Activated CD8-positive, alpha-beta T cell treated with anti-CD3 and anti-CD28 coated beads, Interleukin-2, amount 10 ng/mL, durations not matched to agents 7 days and 5 days (primary cell): ENCODE data around the gene GNS. TPM values are rescaled to one million over a fixed set of nuclear protein-coding genes. Genes with fewer than 3 reads are reported as not detected.
"Not testable (repeated sequence)": the region's sequence is repeated elsewhere in the genome, so short reads cannot be mapped to it uniquely, and the experiment has no call there.

Experiments
- ATAC-seq: fragments of 150-1000 bp; cut with Tn5 transposase; one replicate; pipeline ENCODE4 v1.10.0; 2021; ENCODE audit warnings: moderate library complexity
- CTCF ChIA-PET: fragments of 350-600 bp; sonication (Branson Sonifier 250); formaldehyde crosslinking; loops from one replicate; lab custom pipeline; 2021; ENCODE audit warnings: antibody characterized with exemption; lab: Charles Lee
- POLR2A ChIA-PET: fragments of 350-600 bp; sonication (Branson Sonifier 250); formaldehyde crosslinking; loops from one replicate; lab custom pipeline; 2021; ENCODE audit warnings: antibody characterized with exemption; lab: Charles Lee
- DNase-seq: peaks from one replicate; pipeline ENCODE4 v3.0.0-alpha.2; 2020
- H3K27ac Mint-ChIP-seq: one replicate; pipeline ENCODE4 v1.8.0; 2021; ENCODE audit warnings: mild to moderate bottlenecking, mixed read lengths
- H3K27me3 Mint-ChIP-seq: one replicate; pipeline ENCODE4 v1.8.0; 2021; ENCODE audit warnings: low read depth, mixed read lengths
- H3K36me3 Mint-ChIP-seq: one replicate; pipeline ENCODE4 v1.8.0; 2021; ENCODE audit warnings: low read depth, mixed read lengths
- H3K4me1 Mint-ChIP-seq: one replicate; pipeline ENCODE4 v1.8.0; 2021; ENCODE audit warnings: low read depth, mixed read lengths
- H3K4me3 Mint-ChIP-seq: one replicate; pipeline ENCODE4 v1.8.0; 2021; ENCODE audit warnings: mild to moderate bottlenecking, mixed read lengths
- H3K9me3 Mint-ChIP-seq: one replicate; pipeline ENCODE4 v1.8.0; 2022; ENCODE audit warnings: mixed read lengths; ENCODE audit not compliant: insufficient read depth
- total RNA-seq, 2 experiments: library from RNA; stranded (reverse); gene quantifications; one replicate each; pipeline ENCODE4 v1.2.3, GENCODE V29; 2021

GNS gene
- total RNA-seq = 10 to 100 TPM; 22.1 to 23.2 TPM

GRCh38 chr12:64759035-64759894 is at the start of gene GNS:
Gene GNS (minus strand): TSS chr12:64759406. CDS start chr12:64759276, 130 bp downstream.
- CTCF ChIA-PET = interaction anchor here (0.6 to 1.7 kb wide), 5 partner anchors 37 to 210 kb away, joined by 3 to 8 read pairs (median 3); no protein-coding TSS in a partner anchor
- Mint-ChIP-seq H3K36me3 (peaks cover 12% of the 10 kb centered on the region), H3K4me1 (peaks cover 49% of the 10 kb centered on the region)

DNA sequence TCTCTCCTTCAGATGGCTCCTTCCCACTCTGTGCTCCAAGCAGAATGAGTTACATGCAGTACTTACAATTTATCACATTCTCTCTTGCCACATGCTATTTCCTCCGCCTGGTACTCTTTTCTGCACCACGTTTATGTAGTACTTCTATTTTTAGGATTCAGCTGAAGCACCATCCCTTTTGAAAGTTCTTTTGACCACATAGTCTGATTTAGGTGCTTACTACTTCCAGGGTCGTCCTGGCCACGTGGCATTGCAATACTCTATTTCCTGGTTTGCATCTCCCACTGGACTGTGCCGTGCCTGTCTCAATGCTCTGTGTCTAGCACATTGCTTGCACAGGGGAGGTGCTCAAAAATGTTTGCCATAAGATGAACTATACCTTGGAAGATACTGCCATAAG is 48.9 kb upstream of the GNS start:
- DNase-seq (no peak), ATAC-seq (no peak)
- ChIA-PET POLR2A (no interaction called here), CTCF (no interaction called here)
- Mint-ChIP-seq H3K36me3 (no peaks in the 10 kb centered on the region), H3K27me3 (peaks cover 37% of the 10 kb centered on the region), H3K4me3 (no peak overlapping the region), H3K27ac (no peak overlapping the region), H3K4me1 (peaks cover 5% of the 10 kb centered on the region), H3K9me3 (no peaks in the 10 kb centered on the region)

More at GRCh38 chr12:64759035-64759894, at the start of gene GNS:
- ATAC-seq (peak; percentile 93), DNase-seq (peak; percentile 93)
- Mint-ChIP-seq H3K9me3 (no peaks in the 10 kb centered on the region), H3K27me3 (no peaks in the 10 kb centered on the region), H3K27ac (peak within 1 kb of the TSS; percentile 86), H3K4me3 (peak within 1 kb of the TSS; percentile 90)
- POLR2A ChIA-PET = interaction anchor here (1.8 kb wide), 1 partner anchor 150 kb away, joined by 4 read pairs; no protein-coding TSS in a partner anchor

- CTCF ChIA-PET = interaction anchor here (0.6 kb wide), 1 partner anchor 17 kb away, joined by 3 read pairs; no protein-coding TSS in a partner anchor
Observed at GRCh38 chr12:64806593-64807460, 47.6 kb upstream of the GNS start.

DNA sequence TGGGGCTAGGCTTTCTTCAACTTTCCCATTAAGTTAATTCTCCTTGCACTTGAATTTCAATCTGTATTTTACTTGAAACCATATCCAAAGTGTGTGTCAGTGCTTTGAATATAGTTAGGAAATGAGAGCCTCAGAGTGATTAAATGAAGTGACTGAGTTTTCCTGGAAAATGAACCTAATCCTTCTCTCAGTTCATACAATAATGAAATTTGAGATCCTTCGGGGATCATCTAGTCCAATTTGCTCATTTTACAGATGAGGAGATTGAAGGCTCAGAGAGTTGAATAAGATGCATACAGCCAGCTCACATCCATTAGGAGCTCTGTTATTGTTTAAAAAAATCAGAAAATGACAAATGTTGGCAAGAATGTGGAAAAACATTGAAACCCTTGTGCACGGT is 47.0 kb upstream of the GNS start:
- Mint-ChIP-seq H3K27me3 (peaks cover 36% of the 10 kb centered on the region), H3K9me3 (no peaks in the 10 kb centered on the region), H3K36me3 (no peaks in the 10 kb centered on the region), H3K27ac (no peak overlapping the region), H3K4me1 (peaks cover 7% of the 10 kb centered on the region), H3K4me3 (no peak overlapping the region)
- POLR2A ChIA-PET = no interaction called here
- ATAC-seq (no peak), DNase-seq (no peak)
- CTCF ChIA-PET = no interaction called here

More at GRCh38 chr12:64806593-64807460, 47.6 kb upstream of the GNS start:
- ATAC-seq = no peak
- no peak overlapping the region for H3K27ac Mint-ChIP-seq
- no peak overlapping the region for H3K4me3 Mint-ChIP-seq
- peaks cover 7% of the 10 kb centered on the region for H3K4me1 Mint-ChIP-seq
- H3K9me3 Mint-ChIP-seq = no peaks in the 10 kb centered on the region
- H3K36me3 Mint-ChIP-seq = no peaks in the 10 kb centered on the region
- peaks cover 39% of the 10 kb centered on the region for H3K27me3 Mint-ChIP-seq
- no peak for DNase-seq
- POLR2A ChIA-PET = no interaction called here

DNA sequence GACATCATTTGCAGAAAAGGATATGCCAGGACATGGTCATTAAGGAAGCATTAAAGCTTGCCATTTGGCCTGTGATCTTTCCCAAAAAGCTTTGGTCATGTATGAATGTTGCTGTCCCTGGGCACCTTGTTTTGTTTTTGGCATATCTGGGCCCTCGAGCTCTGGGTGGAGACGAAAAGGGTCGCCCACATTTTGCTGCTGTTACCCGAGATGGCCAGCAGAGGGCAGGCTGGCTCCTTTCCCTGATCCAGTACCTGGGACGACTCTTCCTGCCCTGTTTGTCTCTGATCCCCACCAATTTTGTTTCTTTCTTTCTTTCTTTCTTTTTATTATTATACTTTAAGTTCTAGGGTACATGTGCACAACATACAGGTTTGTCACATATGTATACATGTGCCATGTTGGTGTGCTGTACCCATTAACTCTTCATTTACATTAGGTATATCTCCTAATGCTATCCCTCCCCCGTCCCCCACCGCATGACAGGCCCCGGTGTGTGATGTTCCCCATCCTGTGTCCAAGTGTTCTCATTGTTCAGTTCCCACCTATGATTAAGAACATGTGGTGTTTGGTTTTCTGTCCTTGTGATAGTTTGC is 43.1 kb upstream of the GNS start:
- H3K36me3 Mint-ChIP-seq, H3K27ac Mint-ChIP-seq, H3K4me3 Mint-ChIP-seq, POLR2A ChIA-PET, H3K9me3 Mint-ChIP-seq, H3K4me1 Mint-ChIP-seq: not testable (repeated sequence)
- H3K27me3 Mint-ChIP-seq = peaks cover 36% of the 10 kb centered on the region
- CTCF ChIA-PET = interaction anchor here (0.6 to 2.3 kb wide), 32 partner anchors 8 to 437 kb away, joined by 3 to 17 read pairs (median 4); no protein-coding TSS in a partner anchor
- peak; percentile 71 for ATAC-seq
- DNase-seq = peak; percentile 65

DNA sequence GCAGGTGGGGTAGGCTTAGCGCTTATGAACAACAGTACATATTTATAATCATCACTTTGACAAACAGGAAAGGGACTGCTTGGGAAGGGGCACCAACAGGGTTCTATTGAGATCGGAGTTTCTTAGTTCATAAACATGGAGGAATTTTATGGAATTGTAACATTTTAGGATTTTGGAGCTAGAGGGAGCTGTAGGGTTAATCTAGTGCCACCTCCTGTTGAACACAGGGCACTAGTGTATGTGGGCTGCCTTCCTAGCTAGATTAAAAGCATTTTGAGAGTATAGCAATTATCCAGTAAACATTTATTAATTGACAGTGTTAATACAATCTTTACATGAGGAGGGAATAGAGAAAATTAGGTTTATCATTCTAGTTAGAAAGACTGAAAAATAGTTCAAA is 42.2 kb upstream of the GNS start:
- no peak for DNase-seq
- ChIA-PET POLR2A (interaction anchor here (0.6 kb wide), 1 partner anchor 116 kb away, joined by 3 read pairs; no protein-coding TSS in a partner anchor), CTCF (interaction anchor here (0.8 to 2.3 kb wide), 24 partner anchors 9 to 438 kb away, joined by 3 to 17 read pairs (median 4); no protein-coding TSS in a partner anchor)
- Mint-ChIP-seq H3K9me3 (no peaks in the 10 kb centered on the region), H3K27me3 (peaks cover 32% of the 10 kb centered on the region), H3K4me3 (no peak overlapping the region), H3K27ac (no peak overlapping the region), H3K4me1 (peaks cover 2% of the 10 kb centered on the region), H3K36me3 (no peaks in the 10 kb centered on the region)
- ATAC-seq = no peak

DNA sequence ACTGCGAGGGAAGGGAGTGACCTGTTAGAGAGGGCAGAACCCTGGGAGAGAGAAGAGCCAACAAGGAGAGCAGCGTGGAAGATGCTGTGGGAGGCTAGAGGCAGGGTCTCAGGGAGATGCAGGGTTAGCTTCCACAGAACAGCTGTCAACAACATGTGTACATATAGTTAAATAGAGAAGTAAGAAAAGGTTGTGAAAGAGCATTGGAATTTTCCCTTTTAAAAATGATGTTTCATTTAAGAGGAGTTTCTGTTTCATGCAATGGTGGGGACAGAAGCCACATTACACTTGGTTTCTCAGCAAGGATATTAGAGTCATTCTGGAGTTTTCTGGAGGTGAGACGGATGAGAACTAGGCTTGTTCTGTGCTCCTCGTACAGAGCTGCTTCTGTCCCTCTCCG is 41.4 kb upstream of the GNS start:
- Mint-ChIP-seq H3K4me1 (peaks cover 2% of the 10 kb centered on the region), H3K36me3 (no peaks in the 10 kb centered on the region), H3K4me3 (no peak overlapping the region), H3K27ac (no peak overlapping the region), H3K9me3 (no peaks in the 10 kb centered on the region), H3K27me3 (peaks cover 32% of the 10 kb centered on the region)
- no peak for ATAC-seq
- no peak for DNase-seq
- CTCF ChIA-PET = interaction anchor here (1.9 to 2.3 kb wide), 3 partner anchors 90 to 432 kb away, joined by 6 to 17 read pairs (median 13); no protein-coding TSS in a partner anchor
- POLR2A ChIA-PET = no interaction called here

- no peak overlapping the region for H3K4me3 Mint-ChIP-seq
- no peaks in the 10 kb centered on the region for H3K9me3 Mint-ChIP-seq
- ATAC-seq (no peak), DNase-seq (no peak)
- H3K27me3 Mint-ChIP-seq = peaks cover 27% of the 10 kb centered on the region
- no peak overlapping the region for H3K27ac Mint-ChIP-seq
- peaks cover 2% of the 10 kb centered on the region for H3K4me1 Mint-ChIP-seq
- no peaks in the 10 kb centered on the region for H3K36me3 Mint-ChIP-seq
- POLR2A ChIA-PET = no interaction called here
- CTCF ChIA-PET = interaction anchor here (0.7 to 1.7 kb wide), 2 partner anchors 18 to 249 kb away, joined by 3 to 5 read pairs; no protein-coding TSS in a partner anchor
Observed at GRCh38 chr12:64798165-64798564, 39.0 kb upstream of the GNS start.

DNA sequence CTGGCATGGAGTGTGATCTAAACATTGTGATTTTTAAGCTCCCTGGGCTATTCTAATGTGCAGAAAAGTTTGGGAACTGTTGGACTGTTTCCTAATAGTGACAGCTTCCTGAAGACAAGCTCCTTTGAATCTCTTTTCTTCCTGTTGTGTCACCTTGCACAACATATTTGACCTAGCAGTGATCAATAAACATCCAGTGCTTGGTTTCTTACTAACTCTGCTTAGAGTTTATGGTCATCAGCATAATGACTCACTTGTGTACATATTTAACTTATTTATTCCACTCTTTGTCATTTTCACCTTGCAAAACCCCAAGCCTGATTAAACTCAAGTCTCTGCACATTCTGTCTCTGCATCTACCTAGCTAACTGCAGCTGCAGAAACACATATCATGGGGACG is 38.0 kb upstream of the GNS start:
- Mint-ChIP-seq H3K4me1 (peaks cover 2% of the 10 kb centered on the region), H3K9me3 (no peaks in the 10 kb centered on the region), H3K27ac (no peak overlapping the region), H3K36me3 (no peaks in the 10 kb centered on the region), H3K27me3 (peaks cover 24% of the 10 kb centered on the region), H3K4me3 (no peak overlapping the region)
- ChIA-PET POLR2A (no interaction called here), CTCF (interaction anchor here (1.4 to 2.2 kb wide), 6 partner anchors 9 to 341 kb away, joined by 4 to 6 read pairs (median 5); no protein-coding TSS in a partner anchor)
- ATAC-seq (no peak), DNase-seq (no peak)

- H3K27me3 Mint-ChIP-seq = peaks cover 24% of the 10 kb centered on the region
- peak; percentile 81 for DNase-seq
- POLR2A ChIA-PET = no interaction called here
Observed at GRCh38 chr12:64796205-64796845, 37.1 kb upstream of the GNS start.

More at GRCh38 chr12:64796205-64796845, 37.1 kb upstream of the GNS start:
- peak; percentile 80 for ATAC-seq
- H3K9me3 Mint-ChIP-seq = no peaks in the 10 kb centered on the region
- H3K4me3 Mint-ChIP-seq = no peak overlapping the region
- CTCF ChIA-PET = interaction anchor here (0.7 to 2.3 kb wide), 31 partner anchors 8 to 436 kb away, joined by 3 to 26 read pairs (median 4); partner anchors contain the start of genes LEMD3 and TBC1D30
- no peaks in the 10 kb centered on the region for H3K4me1 Mint-ChIP-seq
- H3K36me3 Mint-ChIP-seq = no peaks in the 10 kb centered on the region
- H3K27ac Mint-ChIP-seq = no peak overlapping the region
